Neural cell (in vitro differentiated cells): Measurements from ENCODE around the gene RBFA. TPM values are rescaled to one million over a fixed set of nuclear protein-coding genes. Genes with fewer than 3 reads are reported as not detected.

Source experiments
- H2AFZ ChIP-seq: fragments of 200-600, 300-800 bp; sonication (generic), shearing (Covaris generic); 2 replicates; pipeline ENCODE4 v1.6.0; 2014; ENCODE audit warnings: low read depth, mild to moderate bottlenecking, antibody characterized with exemption, low read length, moderate library complexity
- H3F3A ChIP-seq: fragments of 200-600 bp; shearing (Covaris generic); 2 replicates; pipeline ENCODE4 v1.6.1; 2016; ENCODE audit warnings: mild to moderate bottlenecking, moderate library complexity, mixed read lengths, antibody characterized with exemption, low read length; ENCODE audit not compliant: insufficient read depth, poor library complexity, severe bottlenecking
- H3K27ac ChIP-seq: fragments of 200-600, 300-800 bp; sonication (generic), shearing (Covaris generic); 2 replicates; pipeline ENCODE4 v1.5.1; 2014; ENCODE audit warnings: mild to moderate bottlenecking, low read length, moderate library complexity
- H3K27me3 ChIP-seq: fragments of 300-800, 200-600 bp; sonication (generic), shearing (Covaris generic); 2 replicates; pipeline ENCODE4 v1.6.0; 2014; ENCODE audit warnings: mild to moderate bottlenecking, low read depth, low read length, moderate library complexity; ENCODE audit not compliant: insufficient read depth
- H3K36me3 ChIP-seq: fragments of 300-800, 200-600 bp; sonication (generic), shearing (Covaris generic); 2 replicates; pipeline ENCODE4 v1.5.1; 2014; ENCODE audit warnings: mild to moderate bottlenecking, antibody characterized with exemption, low read length, moderate library complexity; ENCODE audit not compliant: insufficient read depth
- H3K4me2 ChIP-seq: fragments of 300-800, 200-600 bp; sonication (generic), shearing (Covaris generic); 2 replicates; pipeline ENCODE4 v1.6.0; 2014; ENCODE audit warnings: mild to moderate bottlenecking, low read length
- H3K4me3 ChIP-seq: fragments of 300-800, 200-600 bp; sonication (generic), shearing (Covaris generic); 2 replicates; pipeline ENCODE4 v1.5.1; 2014; ENCODE audit warnings: mild to moderate bottlenecking, low read length, moderate library complexity
- H3K79me2 ChIP-seq: fragments of 200-600 bp; shearing (Covaris generic); replicated peaks from 2 replicates; pipeline ENCODE4 v1.6.0; 2014; ENCODE audit warnings: mild to moderate bottlenecking, low read length, moderate library complexity; ENCODE audit not compliant: insufficient read depth
- H3K9ac ChIP-seq: fragments of 300-800, 200-600 bp; sonication (generic), shearing (Covaris generic); 2 replicates; pipeline ENCODE4 v1.6.1; 2016; ENCODE audit warnings: mild to moderate bottlenecking, low read length, mixed read lengths
- H3K9me2 ChIP-seq: fragments of 200-600 bp; shearing (Covaris generic); 2 replicates; pipeline ENCODE4 v1.6.1; 2016; ENCODE audit warnings: mild to moderate bottlenecking, low read length, mixed read lengths; ENCODE audit not compliant: insufficient read depth
- H3K9me3 ChIP-seq: fragments of 200-600, 300-800 bp; sonication (generic), shearing (Covaris generic); 2 replicates; pipeline ENCODE4 v1.6.1; 2016; ENCODE audit warnings: mild to moderate bottlenecking, mixed run types, low read length, moderate library complexity, mixed read lengths
- H4K20me1 ChIP-seq: fragments of 200-600 bp; shearing (Covaris generic); 2 replicates; pipeline ENCODE4 v1.6.1; 2016; ENCODE audit warnings: mild to moderate bottlenecking, mixed run types; ENCODE audit not compliant: insufficient read depth
- CTCF ChIP-seq: fragments of 450-650 bp; IDR thresholded peaks from 2 replicates; pipeline ENCODE4 v1.5.1; 2014; ENCODE audit warnings: antibody characterized with exemption, mild to moderate bottlenecking, moderate library complexity; ENCODE audit not compliant: poor library complexity, severe bottlenecking
- EP300 ChIP-seq: fragments of 450-650 bp; conservative IDR thresholded peaks from 2 replicates; pipeline ENCODE4 v1.6.1; 2014; ENCODE audit warnings: antibody characterized with exemption, mild to moderate bottlenecking, moderate library complexity; ENCODE audit not compliant: poor library complexity, severe bottlenecking
- EZH2 ChIP-seq: fragments of 200-600, 300-800 bp; shearing (Covaris generic), sonication (generic); IDR thresholded peaks from 2 replicates; pipeline ENCODE4 v1.6.1; 2014; ENCODE audit warnings: antibody characterized with exemption, low read length, borderline replicate concordance, mild to moderate bottlenecking; ENCODE audit not compliant: insufficient read depth, poor library complexity, severe bottlenecking
- MXI1 ChIP-seq: fragments of 450-650 bp; conservative IDR thresholded peaks from 2 replicates; pipeline ENCODE4 v1.6.1; 2014; ENCODE audit warnings: antibody characterized with exemption, mild to moderate bottlenecking; ENCODE audit not compliant: poor library complexity, severe bottlenecking
- POLR2AphosphoS5 ChIP-seq: IDR thresholded peaks from 2 replicates; pipeline ENCODE4 v1.6.1; 2012
- RAD21 ChIP-seq: fragments of 450-650 bp; conservative IDR thresholded peaks from 2 replicates; pipeline ENCODE4 v1.6.1; 2014; ENCODE audit warnings: antibody characterized with exemption, mild to moderate bottlenecking, moderate library complexity
- SMC3 ChIP-seq: fragments of 450-650 bp; conservative IDR thresholded peaks from 2 replicates; pipeline ENCODE4 v1.6.1; 2014; ENCODE audit warnings: antibody characterized with exemption, mild to moderate bottlenecking, moderate library complexity; ENCODE audit not compliant: poor library complexity
- TAF1 ChIP-seq: IDR thresholded peaks from 2 replicates; pipeline ENCODE4 v1.6.1; 2012; ENCODE audit warnings: low read depth
- polyA plus RNA-seq: library from polyadenylated mRNA; depleted of rRNA; stranded (reverse); fragments of >200 nt; gene quantifications from 2 replicates; pipeline ENCODE4 v1.2.3, GENCODE V29; 2014
- TF ChIP-seq, protein P1 (sequence below): IDR thresholded peaks from 2 replicates; pipeline ENCODE4 v1.6.1; 2012; ENCODE audit warnings: borderline replicate concordance

Gene RBFA
- polyA plus RNA-seq, 1 donor from 2014 or later = 78.1 TPM

DNA sequence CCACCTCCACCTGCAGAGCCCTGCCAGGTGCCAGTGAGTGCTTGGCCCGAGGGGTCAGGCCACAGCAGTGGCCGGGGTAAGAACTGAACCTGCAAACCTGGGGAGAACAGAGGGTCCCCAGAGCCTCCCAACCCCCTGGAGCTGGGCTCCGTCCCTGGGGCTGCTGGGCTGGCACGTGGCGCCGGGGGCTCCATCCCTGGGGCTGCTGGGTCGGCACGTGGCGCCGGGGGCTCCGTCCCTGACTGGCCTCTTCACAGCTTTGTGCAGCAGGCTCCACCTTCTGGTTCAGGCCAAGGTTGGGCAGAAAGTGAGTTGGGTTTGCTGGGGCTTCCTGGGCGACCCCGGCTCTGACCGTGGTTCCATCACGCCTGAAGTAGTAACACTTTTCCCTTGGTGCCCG lies 12.2 kb downstream of the RBFA start:
- peaks cover 9% of the 10 kb centered on the region for H3K36me3 ChIP-seq
- H3K79me2 ChIP-seq = no peaks in the 10 kb centered on the region

DNA sequence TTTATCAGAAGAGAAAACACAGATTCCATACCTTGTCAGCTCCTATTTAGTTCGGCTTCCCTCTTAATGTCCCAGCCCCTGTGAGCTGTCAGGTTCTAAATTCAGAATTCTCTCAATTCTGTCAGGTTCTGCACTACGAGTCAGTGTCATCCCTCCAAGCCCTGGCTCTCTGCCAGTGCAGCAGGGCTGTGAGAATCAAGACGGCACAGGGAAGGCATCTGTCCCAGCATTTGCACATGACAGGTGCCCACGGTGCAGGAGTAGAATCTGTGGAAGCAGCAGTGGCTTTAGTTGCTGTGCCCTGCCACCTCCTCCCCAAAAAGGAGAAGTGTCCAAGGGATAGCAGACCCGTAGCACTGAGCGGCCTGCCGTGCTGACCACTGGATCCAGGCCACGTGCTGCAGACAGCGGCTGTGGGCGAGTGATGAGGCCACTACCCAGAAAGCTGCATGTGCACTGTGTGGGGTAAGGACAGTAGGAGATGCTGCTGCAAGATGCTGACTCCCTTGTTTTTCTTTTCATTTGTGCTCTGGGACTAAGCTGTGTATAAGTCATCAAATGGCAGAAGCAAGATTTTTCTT lies 12.8 kb downstream of the RBFA start:
- no peak overlapping the region for H3K27ac ChIP-seq
- no peaks in the 10 kb centered on the region for H3F3A ChIP-seq
- H3K36me3 ChIP-seq = peaks cover 11% of the 10 kb centered on the region
- H2AFZ ChIP-seq = no peak overlapping the region
- no peak overlapping the region for H3K4me3 ChIP-seq
- no peaks in the 10 kb centered on the region for H3K27me3 ChIP-seq
- H3K9me2 ChIP-seq = no peaks in the 10 kb centered on the region
- no peak overlapping the region for H3K9ac ChIP-seq
- no peaks in the 10 kb centered on the region for H3K79me2 ChIP-seq
- no peak overlapping the region for H3K4me2 ChIP-seq
- peaks cover 9% of the 10 kb centered on the region for H3K9me3 ChIP-seq
- no peaks in the 10 kb centered on the region for H4K20me1 ChIP-seq
- TF ChIP-seq EZH2 (no peak), RAD21 (no peak), POLR2AphosphoS5 (no peak), TAF1 (no peak), EP300 (no peak), CTCF (no peak), SMC3 (no peak)
- TF ChIP-seq, protein P1, sequence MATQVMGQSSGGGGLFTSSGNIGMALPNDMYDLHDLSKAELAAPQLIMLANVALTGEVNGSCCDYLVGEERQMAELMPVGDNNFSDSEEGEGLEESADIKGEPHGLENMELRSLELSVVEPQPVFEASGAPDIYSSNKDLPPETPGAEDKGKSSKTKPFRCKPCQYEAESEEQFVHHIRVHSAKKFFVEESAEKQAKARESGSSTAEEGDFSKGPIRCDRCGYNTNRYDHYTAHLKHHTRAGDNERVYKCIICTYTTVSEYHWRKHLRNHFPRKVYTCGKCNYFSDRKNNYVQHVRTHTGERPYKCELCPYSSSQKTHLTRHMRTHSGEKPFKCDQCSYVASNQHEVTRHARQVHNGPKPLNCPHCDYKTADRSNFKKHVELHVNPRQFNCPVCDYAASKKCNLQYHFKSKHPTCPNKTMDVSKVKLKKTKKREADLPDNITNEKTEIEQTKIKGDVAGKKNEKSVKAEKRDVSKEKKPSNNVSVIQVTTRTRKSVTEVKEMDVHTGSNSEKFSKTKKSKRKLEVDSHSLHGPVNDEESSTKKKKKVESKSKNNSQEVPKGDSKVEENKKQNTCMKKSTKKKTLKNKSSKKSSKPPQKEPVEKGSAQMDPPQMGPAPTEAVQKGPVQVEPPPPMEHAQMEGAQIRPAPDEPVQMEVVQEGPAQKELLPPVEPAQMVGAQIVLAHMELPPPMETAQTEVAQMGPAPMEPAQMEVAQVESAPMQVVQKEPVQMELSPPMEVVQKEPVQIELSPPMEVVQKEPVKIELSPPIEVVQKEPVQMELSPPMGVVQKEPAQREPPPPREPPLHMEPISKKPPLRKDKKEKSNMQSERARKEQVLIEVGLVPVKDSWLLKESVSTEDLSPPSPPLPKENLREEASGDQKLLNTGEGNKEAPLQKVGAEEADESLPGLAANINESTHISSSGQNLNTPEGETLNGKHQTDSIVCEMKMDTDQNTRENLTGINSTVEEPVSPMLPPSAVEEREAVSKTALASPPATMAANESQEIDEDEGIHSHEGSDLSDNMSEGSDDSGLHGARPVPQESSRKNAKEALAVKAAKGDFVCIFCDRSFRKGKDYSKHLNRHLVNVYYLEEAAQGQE = no peak

More for the DNA sequence above, 12.2 kb downstream of the RBFA start:
- Histone ChIP-seq H3K4me3 (no peak overlapping the region), H3K9ac (no peak overlapping the region), H4K20me1 (no peaks in the 10 kb centered on the region), H3F3A (no peaks in the 10 kb centered on the region), H3K9me3 (peaks cover 5% of the 10 kb centered on the region), H3K9me2 (no peaks in the 10 kb centered on the region), H3K27ac (no peak overlapping the region), H3K4me2 (no peak overlapping the region), H2AFZ (no peak overlapping the region), H3K27me3 (no peaks in the 10 kb centered on the region)
- no peak for TF ChIP-seq MXI1
- no peak for TF ChIP-seq SMC3
- TF ChIP-seq EP300 = no peak
- TF ChIP-seq POLR2AphosphoS5 = no peak
- TF ChIP-seq, protein P1 = no peak
- no peak for TF ChIP-seq TAF1
- no peak for TF ChIP-seq EZH2
- TF ChIP-seq CTCF = no peak
- no peak for TF ChIP-seq RAD21
